IPS-18a (cell line): Measurements from ENCODE around the gene ANKS1A.
"Not testable (repeated sequence)": the region's sequence is repeated elsewhere in the genome, so short reads cannot be mapped to it uniquely, and the experiment has no call there.

Experiments
- H3K27ac ChIP-seq: one replicate; pipeline ENCODE4 v1.5.1; 2013; ENCODE audit warnings: low read length
- H3K27me3 ChIP-seq: one replicate; pipeline ENCODE4 v1.6.1; 2013; ENCODE audit warnings: mild to moderate bottlenecking, low read length; ENCODE audit not compliant: control insufficient read depth, insufficient read depth
- H3K36me3 ChIP-seq: one replicate; pipeline ENCODE4 v1.6.1; 2013; ENCODE audit warnings: low read depth, low read length; ENCODE audit not compliant: control insufficient read depth
- H3K4me1 ChIP-seq: one replicate; pipeline ENCODE4 v1.6.1; 2013; ENCODE audit warnings: low read depth, low read length; ENCODE audit not compliant: control insufficient read depth
- H3K4me3 ChIP-seq: one replicate; pipeline ENCODE4 v1.5.1; 2013; ENCODE audit warnings: low read length
- H3K9ac ChIP-seq: one replicate; pipeline ENCODE4 v1.6.1; 2013; ENCODE audit warnings: mild to moderate bottlenecking, low read length, moderate library complexity
- H3K9me3 ChIP-seq: one replicate; pipeline ENCODE4 v1.6.1; 2013; ENCODE audit warnings: low read depth, low read length; ENCODE audit not compliant: control insufficient read depth

The ANKS1A gene

GRCh38 chr6:34865107-34865506, 23.9 kb upstream of the ANKS1A start:
- Histone ChIP-seq H3K27ac (no peak overlapping the region), H3K4me1 (no peaks in the 10 kb centered on the region), H3K9me3 (no peaks in the 10 kb centered on the region), H3K9ac (no peak overlapping the region), H3K4me3 (no peak overlapping the region), H3K36me3 (peaks cover 34% of the 10 kb centered on the region), H3K27me3 (no peaks in the 10 kb centered on the region)

- Histone ChIP-seq H3K36me3 (peaks cover 41% of the 10 kb centered on the region), H3K27ac (no peak overlapping the region), H3K4me3 (no peak overlapping the region), H3K9ac (no peak overlapping the region), H3K9me3 (no peaks in the 10 kb centered on the region), H3K27me3 (no peaks in the 10 kb centered on the region), H3K4me1 (no peaks in the 10 kb centered on the region)
These were observed 22.5 kb upstream of the ANKS1A start for GRCh38 chr6:34866509-34866908.

DNA sequence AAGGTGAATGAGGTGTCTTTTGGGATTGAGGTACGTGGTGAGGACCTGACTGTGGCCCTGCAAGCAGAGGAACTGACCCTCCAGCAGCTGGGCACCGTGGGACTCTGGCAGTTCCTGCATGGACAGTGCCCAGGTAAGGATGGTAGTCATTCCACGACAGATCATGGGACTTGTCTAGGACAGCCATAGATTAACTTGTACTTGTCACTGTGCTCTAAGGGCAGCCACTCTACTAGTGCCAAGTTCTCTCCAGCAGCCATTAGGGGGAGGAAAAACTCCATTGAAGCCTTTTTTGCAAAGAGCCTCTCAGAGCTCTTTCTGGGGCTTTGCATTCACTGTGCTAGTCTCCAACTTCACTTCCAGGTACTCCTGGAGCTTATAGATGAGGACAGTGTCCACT, 21.6 kb upstream of the ANKS1A start:
- Histone ChIP-seq H3K4me3 (no peak overlapping the region), H3K9me3 (no peaks in the 10 kb centered on the region), H3K27ac (no peak overlapping the region), H3K27me3 (no peaks in the 10 kb centered on the region), H3K9ac (no peak overlapping the region), H3K4me1 (no peaks in the 10 kb centered on the region), H3K36me3 (peaks cover 51% of the 10 kb centered on the region)

DNA sequence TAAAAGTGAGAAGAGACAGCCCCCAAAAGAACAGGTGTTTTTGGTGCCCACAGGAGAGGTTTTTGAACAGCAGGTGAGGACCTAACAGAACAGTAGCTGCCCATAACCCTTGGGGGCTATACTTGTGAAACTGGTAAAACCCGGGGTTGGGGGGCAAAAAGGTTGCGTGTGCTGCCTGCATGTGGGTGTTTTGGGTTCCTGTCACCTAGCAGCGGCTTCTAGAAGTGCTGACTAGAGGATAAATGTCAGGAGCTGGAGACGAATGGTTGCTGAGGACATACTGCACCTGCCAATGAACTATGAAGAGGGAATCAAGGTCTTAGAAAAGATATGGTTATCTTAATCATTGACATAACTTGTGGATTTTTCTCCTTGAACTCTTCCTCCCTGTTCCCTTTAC, 17.2 kb upstream of the ANKS1A start:
- H3K4me3 ChIP-seq, result no peak overlapping the region
- no peaks in the 10 kb centered on the region for H3K9me3 ChIP-seq
- peaks cover 54% of the 10 kb centered on the region for H3K36me3 ChIP-seq
- no peak overlapping the region for H3K27ac ChIP-seq
- H3K27me3 ChIP-seq, result no peaks in the 10 kb centered on the region
- H3K4me1 ChIP-seq, result no peaks in the 10 kb centered on the region
- H3K9ac ChIP-seq, result no peak overlapping the region

DNA sequence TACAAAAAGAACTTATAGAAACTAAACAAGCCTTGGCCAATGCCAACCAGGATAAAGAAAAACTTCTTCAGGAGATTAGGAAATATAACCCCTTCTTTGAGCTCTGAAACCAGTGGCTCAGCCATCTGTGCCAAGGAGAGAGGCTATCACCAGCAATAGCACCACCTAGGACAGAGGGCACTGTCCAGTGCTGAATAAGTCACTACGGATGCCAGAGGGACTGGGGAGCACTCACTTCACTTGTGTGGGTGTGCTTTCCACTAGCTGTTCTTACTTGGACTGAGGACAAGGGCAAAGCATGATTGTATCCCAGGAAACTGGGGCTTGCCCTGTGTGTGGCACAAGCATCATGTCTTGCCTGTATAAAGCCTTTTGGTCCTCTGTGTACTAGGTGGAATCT, 16.7 kb upstream of the ANKS1A start:
- no peaks in the 10 kb centered on the region for H3K27me3 ChIP-seq
- H3K27ac ChIP-seq, result no peak overlapping the region
- H3K9me3 ChIP-seq, result no peaks in the 10 kb centered on the region
- no peak overlapping the region for H3K9ac ChIP-seq
- peaks cover 53% of the 10 kb centered on the region for H3K36me3 ChIP-seq
- H3K4me3 ChIP-seq, result no peak overlapping the region
- no peaks in the 10 kb centered on the region for H3K4me1 ChIP-seq

- no peaks in the 10 kb centered on the region for H3K27me3 ChIP-seq
- no peak overlapping the region for H3K9ac ChIP-seq
- H3K4me1 ChIP-seq, result peaks cover 4% of the 10 kb centered on the region
- H3K9me3 ChIP-seq, result no peaks in the 10 kb centered on the region
- H3K36me3 ChIP-seq, result peaks cover 61% of the 10 kb centered on the region
- no peak overlapping the region for H3K27ac ChIP-seq
- no peak overlapping the region for H3K4me3 ChIP-seq
These were observed 13.5 kb upstream of the ANKS1A start for GRCh38 chr6:34875292-34876213.

- H3K36me3 ChIP-seq, result peaks cover 56% of the 10 kb centered on the region
These were observed 12.6 kb upstream of the ANKS1A start for GRCh38 chr6:34876472-34876871.

GRCh38 chr6:34877259-34877658, 11.8 kb upstream of the ANKS1A start:
- Histone ChIP-seq H3K9me3 (no peaks in the 10 kb centered on the region), H3K9ac (no peak overlapping the region), H3K4me3 (no peak overlapping the region), H3K36me3 (peaks cover 49% of the 10 kb centered on the region), H3K27ac (no peak overlapping the region), H3K27me3 (no peaks in the 10 kb centered on the region), H3K4me1 (peaks cover 4% of the 10 kb centered on the region)

More at GRCh38 chr6:34876472-34876871, 12.6 kb upstream of the ANKS1A start:
- H3K4me3 ChIP-seq, result no peak overlapping the region
- peaks cover 4% of the 10 kb centered on the region for H3K4me1 ChIP-seq
- H3K27me3 ChIP-seq, result no peaks in the 10 kb centered on the region
- no peaks in the 10 kb centered on the region for H3K9me3 ChIP-seq
- H3K27ac ChIP-seq, result no peak overlapping the region
- H3K9ac ChIP-seq, result no peak overlapping the region

- Histone ChIP-seq H3K27me3 (no peaks in the 10 kb centered on the region), H3K4me3 (no peak overlapping the region), H3K36me3 (peaks cover 45% of the 10 kb centered on the region), H3K4me1 (peaks cover 4% of the 10 kb centered on the region), H3K27ac (no peak overlapping the region), H3K9me3 (no peaks in the 10 kb centered on the region), H3K9ac (no peak overlapping the region)
These were observed 11.1 kb upstream of the ANKS1A start for GRCh38 chr6:34877869-34878485.

DNA sequence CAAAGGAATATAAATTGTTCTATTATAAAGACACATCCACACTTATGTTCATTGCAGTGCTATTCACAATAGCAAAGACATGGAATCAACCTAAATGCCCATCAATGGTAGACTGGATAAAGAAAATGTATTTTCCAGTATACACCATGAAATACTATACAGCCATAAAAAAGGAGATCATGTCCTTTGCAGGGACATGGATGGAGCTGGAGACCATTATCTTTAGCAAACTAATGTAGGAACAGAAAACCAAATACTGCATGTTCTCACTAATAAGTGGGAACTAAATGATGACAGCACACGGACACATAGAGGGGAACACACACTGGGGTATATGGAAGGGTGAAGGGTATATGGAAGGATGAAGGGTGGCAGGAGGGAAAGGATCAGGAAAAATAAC, 5.0 kb upstream of the ANKS1A start:
- H3K27ac ChIP-seq, H3K27me3 ChIP-seq, H3K4me3 ChIP-seq, H3K9me3 ChIP-seq, H3K9ac ChIP-seq, H3K4me1 ChIP-seq: not testable (repeated sequence)
- H3K36me3 ChIP-seq, result peaks cover 20% of the 10 kb centered on the region

GRCh38 chr6:34884996-34885395, 4.1 kb upstream of the ANKS1A start:
- Histone ChIP-seq H3K4me1 (no peaks in the 10 kb centered on the region), H3K9me3 (no peaks in the 10 kb centered on the region), H3K9ac (no peak overlapping the region), H3K27me3 (no peaks in the 10 kb centered on the region), H3K36me3 (peaks cover 15% of the 10 kb centered on the region), H3K27ac (no peak overlapping the region), H3K4me3 (no peak overlapping the region)

- not testable (repeated sequence) for H3K9me3 ChIP-seq, H3K4me1 ChIP-seq, H3K9ac ChIP-seq, H3K27ac ChIP-seq, H3K4me3 ChIP-seq, H3K27me3 ChIP-seq
- H3K36me3 ChIP-seq, result peaks cover 10% of the 10 kb centered on the region
These were observed 3.2 kb upstream of the ANKS1A start for GRCh38 chr6:34885837-34886236.
